ENCODE results near the gene LOX. TPM values are rescaled to one million over a fixed set of nuclear protein-coding genes. Genes with fewer than 3 reads are reported as not detected.

LOX gene
- total and polyA plus RNA-seq, 8 donors = 23.2 to 59.1 (median 26.5) TPM

- H3K4me1 ChIP-seq = no peaks in the 10 kb centered on the region
- no peaks in the 10 kb centered on the region for H3K9me3 ChIP-seq
- ATAC-seq (no peak), DNase-seq (no peak)
- TF ChIP-seq CTCF (IDR thresholded peaks at IDR 0.05) = no peak
- H3K27me3 ChIP-seq = no peaks in the 10 kb centered on the region
- H3K36me3 ChIP-seq = no peaks in the 10 kb centered on the region
- H3K4me3 ChIP-seq = no peak overlapping the region
- intact Hi-C loops (cut with DNase I) = no loop called here
- H3K27ac ChIP-seq = no peak overlapping the region
Measured at GRCh38 chr5:122110987-122111386, 32.9 kb upstream of the LOX start.

GRCh38 chr5:122107016-122107415 is 29.0 kb upstream of the LOX start:
- intact Hi-C loops (cut with DNase I) = no loop called here
- Histone ChIP-seq H3K36me3 (no peaks in the 10 kb centered on the region), H3K4me1 (no peaks in the 10 kb centered on the region), H3K27ac (no peak overlapping the region), H3K27me3 (no peaks in the 10 kb centered on the region), H3K9me3 (no peaks in the 10 kb centered on the region), H3K4me3 (no peak overlapping the region)
- no peak for TF ChIP-seq CTCF (IDR thresholded peaks at IDR 0.05)
- no peak for ATAC-seq
- no peak for DNase-seq

- Histone ChIP-seq H3K27me3 (no peaks in the 10 kb centered on the region), H3K27ac (no peak overlapping the region), H3K4me1 (no peaks in the 10 kb centered on the region), H3K4me3 (no peak overlapping the region), H3K36me3 (no peaks in the 10 kb centered on the region), H3K9me3 (no peaks in the 10 kb centered on the region)
- no peak for ATAC-seq
- DNase-seq = no peak
- intact Hi-C loops (cut with DNase I) = no loop called here
- TF ChIP-seq CTCF (IDR thresholded peaks at IDR 0.05) = no peak
Measured at GRCh38 chr5:122105909-122106308, 27.9 kb upstream of the LOX start.

- H3K36me3 ChIP-seq = no peaks in the 10 kb centered on the region
- no peaks in the 10 kb centered on the region for H3K27me3 ChIP-seq
- no peaks in the 10 kb centered on the region for H3K4me1 ChIP-seq
- DNase-seq (no peak), ATAC-seq (no peak)
- no peak overlapping the region for H3K4me3 ChIP-seq
- no peak overlapping the region for H3K27ac ChIP-seq
- intact Hi-C loops (cut with DNase I) = no loop called here
- H3K9me3 ChIP-seq = no peaks in the 10 kb centered on the region
- no peak for TF ChIP-seq CTCF (IDR thresholded peaks at IDR 0.05)
Measured at GRCh38 chr5:122102825-122103224, 24.8 kb upstream of the LOX start.

GRCh38 chr5:122101636-122102285 is 23.7 kb upstream of the LOX start:
- Histone ChIP-seq H3K36me3 (no peaks in the 10 kb centered on the region), H3K27ac (no peak overlapping the region), H3K9me3 (no peaks in the 10 kb centered on the region), H3K4me1 (no peaks in the 10 kb centered on the region), H3K27me3 (no peaks in the 10 kb centered on the region), H3K4me3 (no peak overlapping the region)
- intact Hi-C loops (cut with DNase I) = no loop called here
- ATAC-seq = peak; percentile 83
- TF ChIP-seq CTCF (IDR thresholded peaks at IDR 0.05) = peak; percentile 42 to 72
- DNase-seq = peak in 2 of 4 donors; percentile 30 to 62

Measured in left lung (tissue), 10 donors.